HPDE6-E6E7 (cell line): Measurements from ENCODE around the gene URB2.
"Not testable (repeated sequence)": the region's sequence is repeated elsewhere in the genome, so short reads cannot be mapped to it uniquely, and the experiment has no call there.

Experiments
- DNase-seq: peaks from one replicate; pipeline ENCODE4 v3.0.0; 2011; ENCODE audit warnings: missing footprints; ENCODE audit errors: extremely low spot score

Gene URB2

DNA sequence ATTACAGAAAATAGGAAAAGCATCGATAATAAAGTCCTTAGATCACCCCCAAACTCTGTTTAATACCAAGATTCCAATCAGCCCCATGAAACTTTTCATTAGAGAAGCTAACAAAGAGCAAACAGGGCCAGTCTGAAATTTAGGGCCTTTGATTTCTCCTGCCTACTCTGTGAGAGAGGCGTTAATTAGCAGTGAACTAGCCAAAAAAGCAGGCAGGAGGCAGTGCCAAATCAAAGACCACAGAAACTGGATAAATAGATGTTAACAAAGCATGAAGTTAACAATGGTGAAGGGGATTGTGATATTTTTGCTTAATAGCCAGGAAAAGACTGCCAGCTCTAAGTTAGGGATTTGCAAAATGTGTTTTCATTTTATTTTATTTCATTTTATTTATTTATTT lies 11.3 kb upstream of the URB2 start:
- no peak for DNase-seq

GRCh38 chr1:229617351-229618100 lies 8.5 kb upstream of the URB2 start:
- DNase-seq, result no peak

DNA sequence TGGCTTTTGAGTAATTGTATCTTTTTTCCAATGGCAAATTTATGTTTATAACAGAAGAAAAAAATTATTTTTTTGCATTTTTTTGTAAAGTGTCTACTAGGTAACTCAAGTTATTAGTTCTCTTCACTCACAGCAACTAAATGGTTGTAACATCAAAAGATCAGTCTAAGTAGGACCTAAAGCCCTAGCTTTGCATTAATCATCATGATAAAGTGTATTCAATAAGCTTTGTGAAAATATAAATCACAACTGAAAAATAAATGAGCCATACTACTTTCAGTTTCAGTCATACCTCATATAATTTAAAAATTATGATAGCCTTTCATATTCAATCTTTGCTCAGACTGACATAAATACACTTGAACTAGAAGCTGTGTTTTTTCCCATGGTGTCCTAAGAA lies 7.0 kb upstream of the URB2 start:
- DNase-seq, result no peak

DNA sequence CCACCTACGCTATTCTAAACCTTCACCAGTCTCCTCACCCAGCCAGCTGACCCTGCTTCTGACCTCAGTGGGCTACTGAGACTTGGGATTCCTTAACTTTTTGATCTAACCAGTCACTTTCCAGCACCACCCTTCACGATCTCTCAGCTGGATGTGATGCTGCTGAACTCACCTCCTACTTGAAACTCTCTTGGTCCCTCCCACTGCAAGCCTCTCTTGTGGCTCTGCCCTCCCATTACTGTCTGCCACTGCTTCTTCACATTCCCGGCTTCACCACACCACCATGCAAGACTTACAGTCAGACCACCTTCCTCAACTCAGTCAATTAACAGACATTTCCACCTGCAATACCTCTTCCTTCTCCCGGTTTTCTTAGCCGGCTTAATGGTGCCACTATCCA lies 6.4 kb upstream of the URB2 start:
- DNase-seq, result no peak

DNA sequence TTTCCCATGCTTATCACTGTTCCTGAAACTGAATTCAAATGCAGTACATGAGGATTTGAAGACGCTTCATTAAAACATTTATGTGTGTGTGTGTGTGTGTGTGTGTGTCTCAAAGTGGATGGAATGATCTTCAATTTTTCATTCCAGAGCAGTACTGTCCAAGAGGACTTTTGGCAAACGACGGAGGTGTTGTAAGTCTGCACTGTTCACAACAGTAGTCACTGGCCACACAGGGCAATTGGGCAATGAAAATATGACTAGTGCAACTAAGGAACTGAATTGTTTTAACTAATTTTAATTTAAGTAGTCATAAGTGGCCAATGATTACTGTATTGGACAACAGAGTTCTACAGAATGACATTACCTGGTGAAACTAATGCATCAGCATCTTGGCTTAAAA lies 5.2 kb upstream of the URB2 start:
- no peak for DNase-seq

DNA sequence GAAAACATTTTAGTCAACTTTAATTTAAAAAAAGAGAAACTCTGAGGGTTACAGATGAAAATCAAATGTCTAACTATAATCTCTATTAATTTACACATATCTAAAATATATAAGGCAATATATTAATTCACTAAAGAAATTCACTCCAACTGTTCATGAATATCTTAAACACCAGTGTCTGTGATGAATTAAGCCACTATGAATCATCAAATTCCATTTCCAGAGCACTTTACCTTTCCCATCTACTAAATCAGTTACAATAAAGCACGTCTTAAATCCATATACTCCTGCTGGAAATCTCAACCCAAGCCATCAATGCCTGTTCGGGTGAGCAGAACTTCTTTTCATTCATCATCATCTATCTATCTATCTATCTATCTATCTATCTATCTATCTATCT lies 4.4 kb upstream of the URB2 start:
- no peak for DNase-seq

DNA sequence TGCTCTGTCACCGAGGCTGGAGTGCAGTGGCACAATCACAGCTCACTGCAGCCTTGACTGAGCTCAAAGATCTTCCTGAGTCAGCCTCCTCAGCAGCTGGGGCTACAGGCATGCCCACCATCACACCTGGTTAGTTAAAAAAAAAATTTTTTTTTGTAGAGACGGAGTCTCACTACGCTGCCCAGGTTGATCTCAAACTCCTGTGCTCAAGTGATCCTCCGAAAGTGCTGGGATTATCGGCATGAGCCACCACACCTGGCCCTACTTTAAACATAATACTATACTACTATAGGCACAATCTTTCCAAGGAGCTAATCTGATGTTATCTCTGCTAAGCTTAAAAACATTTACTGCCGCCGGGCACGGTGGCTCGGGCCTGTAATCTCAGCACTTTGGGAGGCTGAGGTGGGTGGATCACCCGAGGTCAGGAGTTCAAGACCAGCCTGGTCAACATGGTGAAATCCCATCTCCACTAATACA lies 3.4 kb upstream of the URB2 start:
- DNase-seq, result not testable (repeated sequence)

DNA sequence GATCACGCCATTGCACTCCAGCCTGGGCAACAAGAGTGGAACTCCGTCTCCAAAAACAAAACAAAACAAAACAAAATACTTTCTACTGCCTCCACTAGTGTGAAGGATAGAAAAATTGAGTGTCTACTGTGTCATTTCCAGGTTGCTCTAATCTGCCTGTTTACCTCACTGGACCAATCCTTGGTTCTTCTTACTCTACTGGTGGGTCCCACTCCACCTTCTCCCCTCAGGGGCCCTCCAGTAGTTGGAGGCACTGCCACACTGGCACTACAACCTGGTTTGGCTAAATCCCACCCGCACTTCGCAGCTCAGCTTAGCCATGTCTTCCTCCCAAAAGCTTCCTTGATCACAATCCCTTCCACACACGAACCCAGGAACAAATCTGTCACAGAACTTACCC lies 2.8 kb upstream of the URB2 start:
- DNase-seq, result no peak

DNA sequence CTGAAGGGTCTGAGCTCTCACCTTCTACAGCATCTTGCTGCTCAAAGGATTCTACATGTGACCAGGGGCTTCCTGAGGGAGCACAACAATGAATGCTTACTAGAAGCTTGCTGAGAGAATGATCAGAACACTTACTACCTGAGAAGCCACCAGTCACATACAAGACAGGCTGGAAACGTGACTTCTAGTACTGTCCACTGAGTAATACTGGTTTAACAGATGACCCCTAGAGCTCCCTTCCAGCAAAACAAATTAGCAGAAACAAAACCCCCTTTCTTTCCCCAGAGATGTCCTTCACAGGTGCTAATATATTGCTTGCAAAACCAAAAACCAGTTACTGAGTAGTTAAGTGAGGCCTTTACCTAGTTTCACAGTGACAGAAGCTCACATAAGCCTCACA lies 2.2 kb upstream of the URB2 start:
- DNase-seq, result no peak

GRCh38 chr1:229624521-229625070 lies 1.5 kb upstream of the URB2 start:
- DNase-seq, result no peak

DNA sequence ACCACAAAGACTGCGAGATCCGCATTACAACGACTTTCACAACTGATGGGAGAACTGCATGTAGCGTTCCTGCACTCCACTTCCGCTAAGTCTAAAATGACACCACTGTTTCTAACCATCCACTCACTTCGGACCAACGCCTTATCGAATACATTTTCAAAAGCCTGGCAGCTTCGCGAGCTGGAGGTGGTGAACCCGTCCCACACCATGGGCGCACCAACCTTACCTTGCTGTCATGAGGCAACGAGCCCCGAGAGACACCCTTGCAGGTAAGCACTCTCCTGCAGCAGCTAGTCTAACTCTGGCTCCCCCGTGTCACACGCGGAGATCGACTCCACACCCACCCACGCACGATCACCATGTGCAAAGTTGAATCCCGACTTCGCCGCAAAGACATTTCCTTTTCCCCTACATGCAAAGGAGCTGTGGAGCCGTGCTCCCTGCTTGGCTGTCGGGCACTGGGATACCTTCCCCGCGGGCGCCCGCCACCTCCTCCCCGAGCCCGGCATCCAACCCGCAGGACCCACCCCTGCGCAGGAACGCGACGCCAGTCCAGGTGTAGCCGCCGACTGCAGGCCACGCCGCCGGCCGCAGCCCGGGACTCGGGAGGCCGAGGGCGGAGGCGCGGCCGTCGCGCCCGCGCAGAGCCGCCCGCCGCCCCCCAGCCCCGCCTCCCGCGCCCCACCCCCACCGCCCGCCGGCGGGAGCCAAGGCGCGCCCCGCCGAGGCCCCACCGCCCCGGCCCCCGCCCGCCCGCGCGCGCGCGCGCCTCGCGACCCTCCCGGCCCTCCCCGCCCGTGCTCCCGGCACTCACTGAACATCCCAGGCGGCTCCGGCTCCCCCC lies 754 bp upstream of the URB2 start:
- DNase-seq, result peak; percentile 64

DNA sequence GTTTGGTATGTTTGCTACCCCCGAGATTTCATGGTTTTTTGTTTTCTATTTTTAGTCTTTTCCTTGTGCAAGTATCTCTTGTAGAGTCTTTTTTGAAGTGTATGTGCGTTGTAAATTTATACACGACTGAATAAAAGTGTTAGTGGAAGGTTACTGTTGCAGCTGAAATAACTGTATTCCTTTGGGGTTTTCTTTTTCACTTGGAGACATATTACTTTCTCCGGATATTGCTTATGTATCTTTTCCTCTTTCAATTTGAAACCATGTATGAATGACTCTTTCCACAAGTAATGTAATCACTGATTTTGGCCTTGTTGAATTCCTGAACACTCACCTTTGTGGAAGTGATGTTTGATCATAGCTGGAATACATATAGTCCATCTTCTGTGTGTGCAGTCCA lies 956 bp downstream of the URB2 start:
- DNase-seq, result no peak

GRCh38 chr1:229629261-229629660 lies 3.2 kb downstream of the URB2 start:
- DNase-seq, result no peak

DNA sequence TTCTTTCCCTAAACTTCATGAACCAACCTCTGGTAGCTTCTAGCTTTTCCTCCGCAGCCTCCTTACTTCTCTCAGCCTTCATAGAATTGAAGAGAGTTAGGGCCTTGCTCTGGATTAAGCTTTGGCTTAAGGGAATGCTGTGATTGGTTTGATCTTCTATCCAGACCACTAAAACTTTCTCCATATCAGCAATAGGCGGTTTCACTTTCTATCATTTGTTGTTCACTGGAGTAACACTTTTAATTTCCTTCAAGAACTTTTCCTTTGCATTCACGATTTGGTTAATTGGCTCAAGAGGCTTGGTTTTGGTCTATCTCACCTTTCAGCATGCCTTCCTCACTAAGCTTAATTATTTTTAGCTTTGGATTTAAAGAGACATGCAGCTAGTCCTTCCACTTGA lies 5.1 kb downstream of the URB2 start:
- no peak for DNase-seq

- DNase-seq, result no peak
Observed at GRCh38 chr1:229631966-229632365, 5.9 kb downstream of the URB2 start.

- no peak for DNase-seq
Observed at GRCh38 chr1:229636042-229636441, 10.0 kb downstream of the URB2 start.

DNA sequence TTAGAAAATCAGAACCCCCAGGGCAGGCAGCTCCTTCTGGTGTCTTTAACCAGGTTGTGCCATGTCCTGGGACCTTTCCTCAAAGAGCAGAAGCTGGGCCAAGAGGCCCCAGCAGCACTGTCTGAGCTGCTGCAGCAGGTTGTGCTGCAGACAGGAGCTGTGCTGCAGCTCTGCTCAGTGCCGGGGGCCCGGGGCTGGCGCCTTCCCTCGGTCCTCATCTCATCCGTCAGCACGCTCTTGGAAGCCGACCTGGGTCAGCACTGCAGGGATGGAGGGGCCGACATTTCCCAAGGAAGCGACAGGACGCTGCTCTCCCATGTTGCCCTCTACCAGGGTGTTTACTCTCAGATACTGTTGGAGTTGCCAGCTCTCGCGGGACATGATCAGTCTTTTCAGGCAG lies 11.7 kb downstream of the URB2 start:
- DNase-seq, result no peak

DNA sequence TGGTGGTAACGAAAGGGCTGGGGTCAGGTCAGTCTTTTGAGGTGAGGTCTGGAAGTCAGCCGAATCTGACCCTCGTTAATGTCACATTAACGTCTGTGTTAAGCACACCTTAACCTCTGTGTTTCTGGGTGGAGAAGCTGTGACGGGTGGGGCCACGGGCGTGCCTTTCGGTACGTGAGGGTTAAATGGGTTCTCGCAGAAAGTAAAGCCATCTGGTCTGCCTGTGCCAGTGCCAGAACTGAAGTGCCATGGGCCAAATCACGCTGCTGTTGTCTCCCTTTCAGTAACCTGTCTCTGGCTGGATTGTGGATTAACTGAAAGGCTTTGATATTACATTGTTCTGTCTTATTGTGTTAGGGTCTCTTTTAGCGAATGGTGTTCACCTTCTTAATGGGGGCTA lies 14.4 kb downstream of the URB2 start:
- DNase-seq, result no peak

DNA sequence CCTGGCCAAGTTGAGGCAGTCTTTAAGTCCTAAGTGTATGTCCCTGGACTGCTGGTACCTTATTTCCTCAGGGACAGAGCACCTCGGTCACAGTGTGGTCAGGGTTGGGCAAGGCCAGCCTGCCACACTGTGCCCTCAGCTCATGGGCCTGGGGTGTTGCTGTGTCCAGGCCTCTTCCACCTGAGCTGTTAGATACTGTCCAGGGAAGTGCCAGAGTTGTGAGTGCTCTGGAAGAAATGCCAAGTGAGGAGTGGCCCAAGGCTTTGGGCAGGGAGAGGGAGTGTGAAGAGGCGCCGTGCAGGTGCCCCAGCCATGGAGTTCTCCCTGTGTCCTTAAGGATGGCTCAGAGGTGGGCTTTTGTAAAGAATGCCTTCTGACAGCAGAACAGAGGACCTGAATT lies 15.3 kb downstream of the URB2 start:
- DNase-seq, result no peak

DNA sequence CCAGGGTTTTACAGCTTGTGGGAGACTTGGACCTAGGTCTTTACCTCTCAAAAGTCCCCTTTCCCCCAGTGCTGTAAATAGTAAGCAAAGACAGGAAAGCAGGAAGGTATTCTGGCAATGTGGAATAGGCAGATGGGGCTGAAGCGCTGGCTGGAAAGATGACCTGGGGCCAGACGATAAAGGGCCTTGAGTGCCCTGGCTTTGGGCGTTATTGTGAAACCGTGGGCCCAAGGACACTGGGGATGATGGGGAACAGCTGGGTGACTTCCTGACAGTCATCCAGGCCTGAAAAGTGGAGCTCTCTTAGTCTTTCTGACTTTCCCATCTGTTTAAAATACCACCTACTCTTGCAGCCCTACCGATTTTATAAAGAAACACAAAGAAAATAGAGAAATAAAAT lies 16.3 kb downstream of the URB2 start:
- DNase-seq, result no peak

DNA sequence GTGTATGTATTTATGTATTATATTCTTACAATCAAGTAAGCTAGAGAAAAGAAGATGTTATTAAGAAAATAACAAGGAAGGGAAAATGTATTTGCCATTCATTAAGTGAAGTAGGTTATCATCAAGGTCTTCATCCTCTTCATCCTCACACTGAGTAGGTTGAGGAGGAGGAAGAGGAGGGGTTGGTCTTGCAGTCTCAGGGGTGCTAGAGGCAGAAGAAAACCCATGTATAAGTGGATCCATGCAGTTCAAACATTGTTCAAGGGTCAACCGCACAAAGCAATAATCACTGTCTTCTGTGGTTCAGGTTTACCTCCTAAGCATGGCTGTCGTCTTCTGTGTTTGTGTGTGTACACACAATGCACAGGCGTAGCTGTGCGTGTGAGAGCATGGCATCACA lies 16.9 kb downstream of the URB2 start:
- no peak for DNase-seq

DNA sequence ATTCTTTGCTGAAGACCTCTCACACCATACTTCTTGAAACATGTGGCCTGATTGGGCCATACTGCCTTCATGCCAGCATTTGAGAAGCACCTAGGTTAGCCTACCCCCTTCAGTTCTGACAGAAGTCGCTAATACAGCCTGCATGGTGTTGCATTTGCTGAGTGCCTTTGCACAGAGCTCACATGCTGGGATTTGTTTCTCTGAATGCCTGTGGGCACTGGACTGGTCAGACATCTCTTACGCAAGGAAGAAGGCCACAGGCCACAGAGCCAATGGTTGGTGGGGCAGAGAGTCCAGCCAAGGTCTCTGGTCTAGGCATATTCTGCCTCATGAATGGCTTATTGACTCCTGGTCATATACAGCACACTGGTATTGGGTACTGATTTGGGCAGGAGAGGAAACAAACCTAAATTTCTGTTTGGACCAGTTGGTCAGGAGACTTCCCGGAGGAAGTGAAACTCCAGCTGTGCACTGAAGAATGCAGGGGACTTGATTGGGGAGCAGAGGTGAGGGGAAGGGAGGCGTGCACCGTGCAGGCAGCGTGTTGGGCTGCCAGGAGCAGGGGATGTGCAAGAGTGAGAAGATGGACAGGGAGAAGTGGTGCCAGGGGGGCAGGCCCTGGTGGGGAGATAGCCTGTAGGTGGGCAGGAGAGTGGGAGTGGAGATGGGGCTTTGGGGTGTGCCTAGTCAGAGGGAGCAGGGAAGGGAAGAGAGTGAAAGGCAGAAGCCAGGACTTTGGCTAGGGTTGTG lies 18.1 kb downstream of the URB2 start:
- no peak for DNase-seq
